Upper lobe of right lung (tissue), 1 donor: ENCODE data around the gene GABRG3. TPM values are rescaled to one million over a fixed set of nuclear protein-coding genes. Genes with fewer than 3 reads are reported as not detected.

Experiments
- ATAC-seq: fragments of 200-7000 bp; cut with Tn5 transposase; one replicate; pipeline ENCODE4 v1.9.1; 2020; ENCODE audit warnings: mild to moderate bottlenecking, moderate library complexity
- DNase-seq: peaks from one replicate; pipeline ENCODE4 v3.0.0-alpha.2; 2020
- H3K27ac ChIP-seq: fragments of 200-600 bp; one replicate; pipeline ENCODE4 v1.8.0; 2022
- H3K27me3 ChIP-seq: fragments of 200-600 bp; one replicate; pipeline ENCODE4 v1.8.0; 2022; ENCODE audit warnings: mild to moderate bottlenecking
- H3K36me3 ChIP-seq: fragments of 200-600 bp; one replicate; pipeline ENCODE4 v1.8.0; 2022
- H3K4me1 ChIP-seq: fragments of 200-600 bp; one replicate; pipeline ENCODE4 v1.8.0; 2022
- H3K4me3 ChIP-seq: fragments of 200-600 bp; one replicate; pipeline ENCODE4 v1.8.0; 2022; ENCODE audit warnings: mild to moderate bottlenecking
- H3K9me3 ChIP-seq: fragments of 200-600 bp; one replicate; pipeline ENCODE4 v1.8.0; 2022
- CTCF ChIP-seq: fragments of 200-600 bp; IDR thresholded peaks from one replicate; pipeline ENCODE4 v1.8.0; 2022; ENCODE audit warnings: antibody characterized with exemption
- intact Hi-C: fragments of 100-400 bp; cut with DNase I; formaldehyde crosslinking; loops from one replicate; pipeline ENCODE4 v1.11.0; 2022
- long read RNA-seq: library from polyadenylated mRNA; unstranded; transcript quantifications from one replicate; pipeline ENCODE4 v2.0.0, GENCODE V29; 2021
- total RNA-seq: library from RNA; stranded (reverse); fragmentation: NEBNext Ultra II Directional; extraction: Animal tissue kit (Norgen Biotek cat#: 25700); gene quantifications from one replicate; pipeline ENCODE4 v1.2.1, GENCODE V29; 2021
- donor health status: DM: no; HTN: yes; CAD: no; lungs with severe emphysema.

GABRG3 gene
- total RNA-seq, result not detected
- long read RNA-seq, result 0 reads

DNA sequence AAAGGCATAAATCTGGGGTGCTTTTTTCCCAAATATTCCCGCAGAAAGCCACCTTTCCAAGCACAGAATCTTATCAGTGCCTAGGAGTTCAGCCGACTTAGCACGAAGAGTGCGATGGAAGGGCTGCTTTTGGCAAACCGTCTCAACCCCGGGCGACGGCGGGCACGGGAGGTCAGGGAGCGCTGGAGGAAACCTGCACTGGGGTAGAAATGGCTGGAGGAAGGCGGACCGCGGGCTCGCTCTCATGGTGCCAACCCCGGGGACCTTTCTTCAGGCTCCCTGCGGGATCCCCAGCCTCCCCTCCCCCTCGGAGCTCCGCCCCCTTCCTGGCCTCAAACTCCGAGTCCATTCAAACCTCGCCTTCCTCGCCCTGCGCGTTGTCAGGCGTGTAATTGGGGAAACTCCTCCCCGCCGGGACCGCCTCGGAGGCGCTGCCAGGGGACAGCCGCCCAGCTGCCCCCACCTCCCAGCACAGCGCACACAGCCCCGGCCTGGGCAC lies at the start of gene GABRG3:
TSS of gene GABRG3 (plus strand) at position 470 of the 499 bp plus-strand sequence.
- intact Hi-C loops, result no loop called here
- Histone ChIP-seq H3K27me3 (peaks cover 26% of the 10 kb centered on the region), H3K36me3 (no peaks in the 10 kb centered on the region), H3K4me1 (no peaks in the 10 kb centered on the region), H3K9me3 (no peaks in the 10 kb centered on the region), H3K27ac (no peak within 1 kb of the TSS), H3K4me3 (no peak within 1 kb of the TSS)
- TF ChIP-seq CTCF, result no peak
- DNase-seq (no peak), ATAC-seq (peak; percentile 10)

GRCh38 chr15:26921433-26921832 lies 49.5 kb upstream of the GABRG3 start:
- no peak for TF ChIP-seq CTCF
- Histone ChIP-seq H3K27me3 (no peaks in the 10 kb centered on the region), H3K27ac (no peak overlapping the region), H3K9me3 (peaks cover 6% of the 10 kb centered on the region), H3K4me1 (no peaks in the 10 kb centered on the region), H3K36me3 (no peaks in the 10 kb centered on the region), H3K4me3 (no peak overlapping the region)
- DNase-seq, result no peak
- intact Hi-C loops, result no loop called here
- no peak for ATAC-seq

DNA sequence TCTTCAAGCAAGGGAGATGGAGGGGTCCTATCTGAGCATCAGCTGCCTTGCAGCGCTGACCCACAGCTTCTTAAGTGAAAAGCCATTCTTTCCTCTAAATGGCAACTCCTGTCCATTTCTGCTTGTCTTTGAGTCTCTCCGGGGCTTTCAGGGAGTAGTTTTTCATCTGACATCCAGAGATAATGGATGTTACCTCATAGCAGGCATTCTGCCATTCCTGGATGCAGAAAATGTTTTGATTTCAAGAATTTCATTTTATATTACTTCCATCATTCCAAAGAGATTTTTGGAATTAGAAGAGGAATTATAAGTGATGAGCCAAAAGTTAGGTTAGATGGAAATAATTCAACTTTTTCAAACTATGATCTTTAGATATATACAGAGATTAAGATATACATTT lies 44.9 kb upstream of the GABRG3 start:
- DNase-seq, result no peak
- no peak overlapping the region for H3K4me3 ChIP-seq
- intact Hi-C loops, result no loop called here

DNA sequence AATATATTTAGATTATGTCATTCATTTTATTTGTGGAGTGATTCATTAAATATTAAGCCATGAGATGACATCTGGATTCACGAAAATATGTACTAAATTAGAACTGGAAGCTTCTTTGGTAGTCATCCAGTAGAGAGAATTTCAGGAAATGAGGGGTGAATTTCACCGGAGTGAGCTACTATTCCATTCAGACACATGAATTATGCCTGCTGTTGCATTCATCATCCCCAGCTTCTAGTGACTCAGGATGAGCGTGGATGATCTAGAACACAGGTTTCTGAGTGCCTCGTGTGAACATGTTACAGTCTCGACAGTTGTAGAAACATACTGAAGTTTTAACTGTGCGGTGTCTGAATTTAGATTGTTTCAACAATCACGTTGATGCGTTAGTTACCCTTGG lies 42.9 kb upstream of the GABRG3 start:
- TF ChIP-seq CTCF, result no peak
- intact Hi-C loops, result no loop called here
- no peaks in the 10 kb centered on the region for H3K4me1 ChIP-seq
- H3K27me3 ChIP-seq, result no peaks in the 10 kb centered on the region
- ATAC-seq, result no peak
- H3K4me3 ChIP-seq, result no peak overlapping the region
- no peak overlapping the region for H3K27ac ChIP-seq
- H3K9me3 ChIP-seq, result no peaks in the 10 kb centered on the region
- no peaks in the 10 kb centered on the region for H3K36me3 ChIP-seq
- DNase-seq, result no peak

More for the DNA sequence above, 44.9 kb upstream of the GABRG3 start:
- no peak for TF ChIP-seq CTCF
- Histone ChIP-seq H3K27ac (no peak overlapping the region), H3K27me3 (no peaks in the 10 kb centered on the region), H3K4me1 (no peaks in the 10 kb centered on the region), H3K9me3 (no peaks in the 10 kb centered on the region), H3K36me3 (no peaks in the 10 kb centered on the region)
- ATAC-seq, result no peak

DNA sequence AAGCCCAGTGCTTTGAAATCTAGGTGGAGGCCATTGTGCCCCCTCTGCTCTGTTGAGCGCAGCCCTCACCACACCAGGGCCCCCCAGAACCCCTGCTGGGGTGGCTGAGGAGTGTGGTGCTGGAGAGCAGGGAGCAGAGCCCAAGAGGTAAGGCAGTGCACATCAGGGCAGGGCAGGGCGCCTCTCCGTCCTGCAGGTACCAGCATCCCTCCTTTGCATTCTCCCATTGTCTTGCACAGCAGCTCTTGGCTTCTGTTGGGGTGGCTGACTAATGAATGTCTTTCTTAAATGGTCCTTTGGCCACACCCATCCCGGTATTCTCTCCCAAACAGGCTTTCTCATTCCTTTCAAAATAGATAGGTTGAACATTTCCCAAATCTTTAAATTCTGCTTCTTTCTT lies 41.4 kb upstream of the GABRG3 start:
- intact Hi-C loops, result no loop called here
- Histone ChIP-seq H3K36me3 (no peaks in the 10 kb centered on the region), H3K4me3 (no peak overlapping the region), H3K9me3 (no peaks in the 10 kb centered on the region), H3K4me1 (no peaks in the 10 kb centered on the region), H3K27ac (no peak overlapping the region), H3K27me3 (no peaks in the 10 kb centered on the region)
- no peak for DNase-seq
- no peak for TF ChIP-seq CTCF
- ATAC-seq, result peak; percentile 29

- no peak for DNase-seq
Measured at GRCh38 chr15:26934848-26935247, 36.1 kb upstream of the GABRG3 start.

More at GRCh38 chr15:26934848-26935247, 36.1 kb upstream of the GABRG3 start:
- intact Hi-C loops, result no loop called here
- TF ChIP-seq CTCF, result no peak
- Histone ChIP-seq H3K9me3 (no peaks in the 10 kb centered on the region), H3K27ac (no peak overlapping the region), H3K4me1 (no peaks in the 10 kb centered on the region), H3K4me3 (no peak overlapping the region), H3K36me3 (no peaks in the 10 kb centered on the region), H3K27me3 (peaks cover 3% of the 10 kb centered on the region)
- no peak for ATAC-seq
